Prostate gland (tissue), 2 donors: Measurements from ENCODE around the gene NRSN2. TPM values are rescaled to one million over a fixed set of nuclear protein-coding genes. Genes with fewer than 3 reads are reported as not detected.
A peak's percentile ranks its signal among the peaks of the same experiment; 100 is the strongest.

Source experiments
- DNase-seq: peaks from one replicate; pipeline ENCODE4 v3.0.0-alpha.2; 2019; ENCODE audit warnings: low spot score
- H3K27ac ChIP-seq, 2 donors: fragments of 200-600 bp; sonication (generic); 2 replicates each; pipeline ENCODE4 v1.5.1; 2017 to 2019
- H3K27me3 ChIP-seq: fragments of 200-600 bp; sonication (generic); replicated peaks from 2 replicates; pipeline ENCODE4 v1.5.1; 2019; ENCODE audit not compliant: insufficient read depth
- H3K36me3 ChIP-seq, 2 donors: fragments of 200-600 bp; sonication (generic); 1 replicate in 1 of 2; 2 replicates in 1 of 2; pipeline versions ENCODE4 v1.5.1 to v1.8.1; 2017 to 2019
- H3K4me1 ChIP-seq: fragments of 200-600 bp; sonication (generic); replicated peaks from 2 replicates; pipeline ENCODE4 v1.5.1; 2019
- H3K4me3 ChIP-seq, 2 donors: fragments of 200-600 bp; sonication (generic); 2 replicates each; pipeline ENCODE4 v1.5.1; 2017 to 2019
- H3K9me3 ChIP-seq: fragments of 200-600 bp; sonication (generic); 2 replicates; pipeline ENCODE4 v1.5.1; 2017
- CTCF ChIP-seq, 4 experiments: fragments of 200-600 bp in 2 of 4; fragments of 450-650 bp in 2 of 4; sonication (generic) in 2 of 4; IDR thresholded peaks; 1 replicate in 3 of 4; 2 replicates in 1 of 4; pipeline ENCODE4 v1.5.1; 2016 to 2019; ENCODE audit warnings: antibody characterized with exemption in 4 of 4, mild to moderate bottlenecking in 2 of 4, moderate library complexity in 2 of 4
- POLR2A ChIP-seq: fragments of 450-650 bp; IDR thresholded peaks from one replicate; pipeline ENCODE4 v1.6.1; 2016; ENCODE audit warnings: antibody characterized with exemption, mild to moderate bottlenecking
- POLR2AphosphoS5 ChIP-seq: sonication (generic); formaldehyde crosslinking; IDR thresholded peaks from one replicate; pipeline ENCODE4 v1.6.1; 2017; ENCODE audit warnings: antibody characterized with exemption
- WGBS: methylation state at CpG from one replicate; pipeline ENCODE4 v1.1.5; 2018; 5-methylcytosine and 5-hydroxymethylcytosine counted together
- intact Hi-C: fragments of 100-400 bp; cut with DNase I; formaldehyde crosslinking; loops from one replicate; pipeline ENCODE4 v1.14.2; 2022
- total RNA-seq, 2 donors: library from RNA; depleted of rRNA; stranded (reverse); fragments of >200 nt; gene quantifications; one replicate each; pipeline ENCODE4 v1.1.0, GENCODE V29; 2016

Gene NRSN2
- total RNA-seq, 2 donors from 2014 or later = 26.3 to 48.3 TPM

DNA sequence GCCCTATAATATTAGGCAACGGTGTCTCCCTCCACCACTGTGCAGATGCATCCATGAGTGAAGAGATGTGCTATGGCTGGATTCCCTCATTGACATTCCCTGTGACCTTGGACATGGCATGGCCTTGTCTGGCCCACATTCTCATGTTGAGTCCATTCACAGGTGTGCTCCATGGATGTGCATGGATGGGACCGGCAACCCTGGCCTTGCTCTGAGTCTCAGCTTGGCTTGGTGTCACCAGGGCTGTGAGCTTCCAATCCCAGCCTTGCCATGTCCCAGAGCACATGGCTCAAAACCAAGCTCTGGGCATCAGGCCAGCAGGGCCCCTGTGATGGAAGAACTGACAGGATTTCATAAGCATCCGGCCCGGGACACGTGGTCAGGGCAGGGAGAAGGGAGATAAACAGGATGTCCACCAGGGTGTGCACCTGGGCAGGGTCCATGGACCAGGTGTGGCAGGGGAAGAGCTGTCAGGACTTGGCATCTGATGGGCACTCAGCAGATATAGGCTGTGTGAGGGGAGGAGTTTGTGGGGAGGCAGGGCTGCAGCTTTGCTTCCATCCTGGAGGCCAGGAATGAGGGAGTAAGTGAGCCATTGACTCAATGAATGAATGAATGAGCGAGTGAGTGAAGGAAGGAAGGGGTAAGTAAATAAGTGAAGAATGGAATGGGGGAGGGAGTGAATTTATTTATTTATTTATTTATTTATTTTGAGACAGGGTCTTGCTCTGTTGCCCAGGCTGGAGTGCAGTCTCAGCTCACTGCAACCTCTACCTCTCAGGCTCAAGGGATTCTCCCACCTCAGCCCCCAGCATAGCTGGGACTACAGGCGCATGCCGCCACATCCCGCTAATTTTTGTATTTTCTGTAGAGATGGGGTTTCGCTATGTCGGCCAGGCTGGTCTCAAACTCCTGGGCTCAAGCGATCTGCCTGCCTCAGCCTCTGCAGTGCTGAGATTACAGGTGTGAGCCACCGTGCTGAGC, 15.7 kb downstream of the NRSN2 start:
- Histone ChIP-seq H3K27me3 (no peaks in the 10 kb centered on the region), H3K9me3 (no peaks in the 10 kb centered on the region), H3K36me3 (no peaks in the 10 kb centered on the region), H3K27ac (peak overlapping the region in 1 of 2 donors; percentile 27), H3K4me1 (peaks cover 2% of the 10 kb centered on the region), H3K4me3 (no peak overlapping the region)
- WGBS = 60% methylated on average over 13 of the region's 13 CpGs
- TF ChIP-seq CTCF (IDR thresholded peaks at IDR 0.05) = peak in 3 of 4 experiments; percentile 33 to 76 (median 76)
- TF ChIP-seq POLR2A = no peak
- TF ChIP-seq POLR2AphosphoS5 = peak; percentile 97
- DNase-seq = peak; percentile 96
- intact Hi-C loops = no loop called here

- WGBS = 88% methylated on average over 12 of the region's 13 CpGs
- H3K27ac ChIP-seq = no peak overlapping the region
- intact Hi-C loops = no loop called here
These were observed 16.6 kb downstream of the NRSN2 start for GRCh38 chr20:363319-364078.

DNA sequence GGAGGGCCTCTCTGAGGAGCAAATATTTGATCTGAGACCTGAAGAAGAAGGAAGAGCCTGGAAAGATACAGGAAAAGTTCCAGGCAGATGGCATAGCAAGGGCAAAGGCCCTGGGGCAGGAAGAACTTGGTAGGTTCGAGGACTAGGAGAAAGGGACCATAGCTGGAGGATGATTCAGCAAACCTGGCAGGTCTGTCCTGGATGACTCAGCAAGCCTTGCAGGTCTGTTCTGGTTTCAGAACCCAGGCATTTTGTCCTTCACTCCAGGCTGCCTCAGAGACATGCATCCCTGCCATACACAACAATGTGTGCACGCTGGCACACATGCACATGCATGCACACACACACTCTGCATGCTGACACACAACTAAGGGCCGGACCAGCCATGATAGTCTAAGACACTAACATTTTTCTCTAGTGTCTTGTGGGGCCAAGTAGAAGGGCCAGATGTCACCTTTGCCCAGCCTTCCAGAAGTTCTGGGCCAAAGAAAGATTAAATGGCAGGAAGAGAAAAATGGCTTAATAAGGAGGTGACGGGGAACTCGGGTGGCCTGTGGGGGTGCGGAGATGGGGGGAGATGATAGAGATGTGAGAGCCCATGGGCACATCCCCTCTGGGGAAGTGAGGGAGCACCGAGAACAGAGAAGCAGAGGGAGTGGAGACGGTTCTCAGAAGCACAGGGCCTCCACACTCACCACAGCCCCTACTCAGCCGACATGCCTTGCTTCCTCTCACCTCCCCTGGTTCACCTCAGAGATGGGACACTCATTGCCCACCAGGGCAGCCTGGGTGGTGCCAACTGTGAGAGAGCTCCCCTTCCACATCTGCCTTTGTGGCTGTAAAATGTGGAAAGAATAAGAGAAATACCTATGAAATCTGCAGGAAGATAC, 18.2 kb downstream of the NRSN2 start:
- DNase-seq = no peak
- Histone ChIP-seq H3K9me3 (no peaks in the 10 kb centered on the region), H3K27ac (peak overlapping the region; percentile 60 to 67), H3K36me3 (no peaks in the 10 kb centered on the region), H3K4me1 (peaks cover 2% of the 10 kb centered on the region), H3K27me3 (no peaks in the 10 kb centered on the region), H3K4me3 (no peak overlapping the region)
- WGBS = 77% methylated on average over 9 of the region's 9 CpGs
- TF ChIP-seq POLR2AphosphoS5 (no peak), POLR2A (no peak), CTCF (IDR thresholded peaks at IDR 0.05) (no peak)
- intact Hi-C loops = no loop called here

More at GRCh38 chr20:363319-364078, 16.6 kb downstream of the NRSN2 start:
- TF ChIP-seq POLR2AphosphoS5 (no peak), CTCF (IDR thresholded peaks at IDR 0.05) (no peak), POLR2A (no peak)
- Histone ChIP-seq H3K27me3 (no peaks in the 10 kb centered on the region), H3K36me3 (no peaks in the 10 kb centered on the region), H3K4me1 (peaks cover 2% of the 10 kb centered on the region), H3K4me3 (no peak overlapping the region), H3K9me3 (no peaks in the 10 kb centered on the region)
- DNase-seq = no peak

GRCh38 chr20:366041-366718, 19.3 kb downstream of the NRSN2 start:
- WGBS = 43% methylated on average over 7 of the region's 7 CpGs
- H3K27me3 ChIP-seq = no peaks in the 10 kb centered on the region
- H3K36me3 ChIP-seq = no peaks in the 10 kb centered on the region
- TF ChIP-seq POLR2A (no peak), POLR2AphosphoS5 (peak; percentile 61)
- peak overlapping the region; percentile 60 to 67 for H3K27ac ChIP-seq
- H3K4me1 ChIP-seq = peaks cover 6% of the 10 kb centered on the region
- intact Hi-C loops = no loop called here
- DNase-seq = peak; percentile 70
- no peak overlapping the region for H3K4me3 ChIP-seq
- no peaks in the 10 kb centered on the region for H3K9me3 ChIP-seq
